Gastroesophageal sphincter (tissue), 3 donors: Measurements from ENCODE around the gene CST4.

ENCODE experiments used
- EP300 ChIP-seq: sonication (generic); formaldehyde crosslinking; IDR thresholded peaks from one replicate; pipeline ENCODE4 v1.6.1; 2017; ENCODE audit warnings: antibody characterized with exemption, mild to moderate bottlenecking
- POLR2A ChIP-seq, 2 donors: fragments of 450-650 bp; IDR thresholded peaks; one replicate each; pipeline ENCODE4 v1.6.1; 2017; ENCODE audit warnings: antibody characterized with exemption in 2 of 2, mild to moderate bottlenecking in 2 of 2, moderate library complexity in 1 of 2
- TF ChIP-seq, protein P1 (sequence below), 4 experiments: fragments of 200-600 bp in 2 of 4; fragments of 450-650 bp in 2 of 4; sonication (generic) in 1 of 4; IDR thresholded peaks; one replicate each; pipeline ENCODE4 v1.5.1; 2017 to 2019; ENCODE audit warnings: antibody characterized with exemption in 4 of 4, mild to moderate bottlenecking in 2 of 4, moderate library complexity in 2 of 4

DNA sequence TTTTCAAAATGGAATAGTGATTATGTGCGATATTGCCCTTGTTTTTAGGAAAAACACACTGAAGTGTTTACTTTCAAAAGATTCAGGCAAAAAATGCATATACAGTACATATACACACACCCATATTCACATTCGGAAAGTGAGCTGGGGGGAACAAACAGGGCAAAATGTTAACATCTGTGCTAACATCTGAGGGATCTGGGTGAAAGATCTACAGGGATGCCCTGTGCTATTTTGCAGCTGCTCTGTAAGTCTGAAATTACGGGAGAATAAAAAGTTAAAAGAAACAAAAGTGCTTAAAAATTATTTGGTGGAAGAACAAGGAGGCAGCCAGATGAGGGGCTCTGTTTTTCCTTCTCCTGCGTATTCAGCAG lies 51.9 kb downstream of the CST4 start:
- TF ChIP-seq POLR2A (IDR thresholded peaks at IDR 0.05) = no peak
- TF ChIP-seq, protein P1, sequence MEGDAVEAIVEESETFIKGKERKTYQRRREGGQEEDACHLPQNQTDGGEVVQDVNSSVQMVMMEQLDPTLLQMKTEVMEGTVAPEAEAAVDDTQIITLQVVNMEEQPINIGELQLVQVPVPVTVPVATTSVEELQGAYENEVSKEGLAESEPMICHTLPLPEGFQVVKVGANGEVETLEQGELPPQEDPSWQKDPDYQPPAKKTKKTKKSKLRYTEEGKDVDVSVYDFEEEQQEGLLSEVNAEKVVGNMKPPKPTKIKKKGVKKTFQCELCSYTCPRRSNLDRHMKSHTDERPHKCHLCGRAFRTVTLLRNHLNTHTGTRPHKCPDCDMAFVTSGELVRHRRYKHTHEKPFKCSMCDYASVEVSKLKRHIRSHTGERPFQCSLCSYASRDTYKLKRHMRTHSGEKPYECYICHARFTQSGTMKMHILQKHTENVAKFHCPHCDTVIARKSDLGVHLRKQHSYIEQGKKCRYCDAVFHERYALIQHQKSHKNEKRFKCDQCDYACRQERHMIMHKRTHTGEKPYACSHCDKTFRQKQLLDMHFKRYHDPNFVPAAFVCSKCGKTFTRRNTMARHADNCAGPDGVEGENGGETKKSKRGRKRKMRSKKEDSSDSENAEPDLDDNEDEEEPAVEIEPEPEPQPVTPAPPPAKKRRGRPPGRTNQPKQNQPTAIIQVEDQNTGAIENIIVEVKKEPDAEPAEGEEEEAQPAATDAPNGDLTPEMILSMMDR (IDR thresholded peaks at IDR 0.05) = no peak
- no peak for TF ChIP-seq EP300
